Caco-2 (cell line): Measurements from ENCODE around the gene PLEKHH2. TPM values are rescaled to one million over a fixed set of nuclear protein-coding genes. Genes with fewer than 3 reads are reported as not detected.
"Not testable (repeated sequence)": the region's sequence is repeated elsewhere in the genome, so short reads cannot be mapped to it uniquely, and the experiment has no call there.

Experiments
- BruUV-seq: library from RNA; stranded (reverse); fragments of 400-500 nt; replicated peaks from 2 replicates; lab custom pipeline; 2021; lab: Mats Ljungman, UMichigan
- CTCF ChIA-PET: fragments of 300-600 bp; sonication (Branson Sonifier 250); formaldehyde crosslinking; loops from one replicate; lab custom pipeline; 2022; ENCODE audit warnings: antibody characterized with exemption; lab: Charles Lee
- POLR2A ChIA-PET: fragments of 300-600 bp; sonication (Branson Sonifier 250); formaldehyde crosslinking; loops from one replicate; lab custom pipeline; 2022; ENCODE audit warnings: antibody characterized with exemption; lab: Charles Lee
- DNase-seq, 2 experiments: peaks; one replicate each; pipeline versions ENCODE4 v3.0.0 to v3.0.0-alpha.2; 2020 to 2022
- H3K27me3 ChIP-seq: replicated peaks from 2 replicates; pipeline ENCODE4 v1.6.0; 2011; ENCODE audit warnings: low read length; ENCODE audit not compliant: control insufficient read depth, insufficient read depth
- H3K36me3 ChIP-seq: 2 replicates; pipeline ENCODE4 v1.5.1; 2011; ENCODE audit warnings: low read length; ENCODE audit not compliant: control insufficient read depth, insufficient read depth
- H3K4me1 ChIP-seq: fragments of 250-450 bp; sonication (Bioruptor Pico); 2 replicates; pipeline ENCODE4 v1.5.1; 2020; ENCODE audit warnings: mild to moderate bottlenecking
- H3K4me3 ChIP-seq: 2 replicates; pipeline ENCODE4 v1.5.1; 2011; ENCODE audit warnings: low read depth, mild to moderate bottlenecking, control low read depth, low read length
- H3K9me3 ChIP-seq: fragments of 250-450 bp; sonication (Bioruptor Pico); 2 replicates; pipeline ENCODE4 v1.5.1; 2020; ENCODE audit warnings: mild to moderate bottlenecking, moderate library complexity
- H3K27ac Mint-ChIP-seq: one replicate; pipeline ENCODE4 v1.8.0; 2022; ENCODE audit warnings: mixed read lengths; ENCODE audit not compliant: unreplicated experiment
- H3K27me3 Mint-ChIP-seq: one replicate; pipeline ENCODE4 v1.8.0; 2022; ENCODE audit warnings: mixed read lengths; ENCODE audit not compliant: insufficient read depth, unreplicated experiment
- H3K36me3 Mint-ChIP-seq: one replicate; pipeline ENCODE4 v1.8.0; 2022; ENCODE audit warnings: mild to moderate bottlenecking, mixed read lengths; ENCODE audit not compliant: insufficient read depth, unreplicated experiment
- H3K4me1 Mint-ChIP-seq: one replicate; pipeline ENCODE4 v1.8.0; 2022; ENCODE audit warnings: low read depth, mixed read lengths; ENCODE audit not compliant: unreplicated experiment
- H3K4me3 Mint-ChIP-seq: one replicate; pipeline ENCODE4 v1.8.0; 2022; ENCODE audit warnings: mild to moderate bottlenecking, moderate library complexity, mixed read lengths; ENCODE audit not compliant: unreplicated experiment
- H3K9me3 Mint-ChIP-seq: one replicate; pipeline ENCODE4 v1.8.0; 2022; ENCODE audit warnings: mixed read lengths; ENCODE audit not compliant: unreplicated experiment
- CTCF ChIP-seq, 2 experiments: fragments of 200-600 bp in 1 of 2; IDR thresholded peaks; 1 replicate in 1 of 2; 2 replicates in 1 of 2; pipeline versions ENCODE4 v1.5.1 to v1.8.0; 2011 to 2022; ENCODE audit warnings: antibody characterized with exemption in 1 of 2, control low read depth in 1 of 2, inconsistent platforms in 1 of 2, low read depth in 1 of 2, low read length in 1 of 2, mild to moderate bottlenecking in 1 of 2, moderate library complexity in 1 of 2; ENCODE audit not compliant: insufficient read depth in 1 of 2, severe bottlenecking in 1 of 2, unreplicated experiment in 1 of 2
- intact Hi-C: fragments of 100-400 bp; cut with micrococcal nuclease; formaldehyde crosslinking; loops from one replicate; pipeline ENCODE4 v1.10.0; 2022; ENCODE audit not compliant: unreplicated experiment
- total RNA-seq: library from RNA; stranded (reverse); gene quantifications from 2 replicates; pipeline ENCODE4 v1.2.3, GENCODE V29; 2022

The PLEKHH2 gene
- total RNA-seq, 1 experiment from 2014 or later: 1.5 TPM

GRCh38 chr2:43718530-43719124, 81.6 kb downstream of the PLEKHH2 start:
- Histone ChIP-seq H3K9me3 (no peaks in the 10 kb centered on the region), H3K36me3 (no peaks in the 10 kb centered on the region), H3K4me3 (no peak overlapping the region), H3K4me1 (no peaks in the 10 kb centered on the region), H3K27me3 (no peaks in the 10 kb centered on the region; the same call in 1 of the 2 replicates)
- H3K9me3 Mint-ChIP-seq: no peaks in the 10 kb centered on the region
- no peaks in the 10 kb centered on the region for H3K36me3 Mint-ChIP-seq
- H3K27ac Mint-ChIP-seq: no peak overlapping the region
- POLR2A ChIA-PET: no interaction called here
- no peak for DNase-seq
- H3K4me3 Mint-ChIP-seq: no peak overlapping the region
- no peaks in the 10 kb centered on the region for H3K4me1 Mint-ChIP-seq
- no TSS peak for BruUV-seq
- no peak for TF ChIP-seq CTCF (IDR thresholded peaks at IDR 0.05; ENCODE audit: insufficient read depth in 1 of 2, low read depth in 1 of 2, low read length in 1 of 2, severe bottlenecking in 1 of 2, unreplicated experiment in 1 of 2)
- CTCF ChIA-PET: no interaction called here
- intact Hi-C loops: no loop called here
- H3K27me3 Mint-ChIP-seq: peaks cover 10% of the 10 kb centered on the region

- H3K4me3 Mint-ChIP-seq: peak overlapping the region; percentile 71
- peak in 1 of 2 experiments; percentile 26 for DNase-seq
- no peaks in the 10 kb centered on the region for H3K9me3 Mint-ChIP-seq
- intact Hi-C loops: no loop called here
- no peaks in the 10 kb centered on the region for H3K36me3 ChIP-seq
- ChIA-PET CTCF (interaction anchor here (2.5 kb wide), 1 partner anchor 120 kb away, joined by 6 read pairs; no protein-coding TSS in a partner anchor), POLR2A (no interaction called here)
- peak overlapping the region; percentile 20; the same call in 1 of the 2 replicates for H3K4me3 ChIP-seq
- H3K36me3 Mint-ChIP-seq: no peaks in the 10 kb centered on the region
- no peak for TF ChIP-seq CTCF (IDR thresholded peaks at IDR 0.05; ENCODE audit: insufficient read depth in 1 of 2, low read depth in 1 of 2, low read length in 1 of 2, severe bottlenecking in 1 of 2, unreplicated experiment in 1 of 2)
- peak overlapping the region; percentile 52 for H3K27ac Mint-ChIP-seq
- no peaks in the 10 kb centered on the region for H3K27me3 Mint-ChIP-seq
- H3K9me3 ChIP-seq: no peaks in the 10 kb centered on the region
- H3K4me1 Mint-ChIP-seq: peaks cover 9% of the 10 kb centered on the region
- no peaks in the 10 kb centered on the region; the same call in 1 of the 2 replicates for H3K27me3 ChIP-seq
- BruUV-seq: no TSS peak
- peaks cover 21% of the 10 kb centered on the region for H3K4me1 ChIP-seq
These were observed 87.9 kb downstream of the PLEKHH2 start for GRCh38 chr2:43724728-43725526.

GRCh38 chr2:43725711-43726246, 88.7 kb downstream of the PLEKHH2 start:
- Histone ChIP-seq H3K36me3 (no peaks in the 10 kb centered on the region), H3K4me1 (peaks cover 21% of the 10 kb centered on the region), H3K27me3 (no peaks in the 10 kb centered on the region; the same call in 1 of the 2 replicates), H3K4me3 (no peak overlapping the region), H3K9me3 (no peaks in the 10 kb centered on the region)
- H3K27ac Mint-ChIP-seq: peak overlapping the region; percentile 52
- TF ChIP-seq CTCF (IDR thresholded peaks at IDR 0.05; ENCODE audit: insufficient read depth in 1 of 2, low read depth in 1 of 2, low read length in 1 of 2, severe bottlenecking in 1 of 2, unreplicated experiment in 1 of 2): no peak
- CTCF ChIA-PET: interaction anchor here (2.5 kb wide), 1 partner anchor 121 kb away, joined by 6 read pairs; no protein-coding TSS in a partner anchor
- BruUV-seq: no TSS peak
- no peaks in the 10 kb centered on the region for H3K9me3 Mint-ChIP-seq
- intact Hi-C loops: no loop called here
- peak overlapping the region; percentile 71 for H3K4me3 Mint-ChIP-seq
- no peaks in the 10 kb centered on the region for H3K27me3 Mint-ChIP-seq
- H3K36me3 Mint-ChIP-seq: no peaks in the 10 kb centered on the region
- H3K4me1 Mint-ChIP-seq: peaks cover 9% of the 10 kb centered on the region
- no peak for DNase-seq
- POLR2A ChIA-PET: no interaction called here

GRCh38 chr2:43726961-43727633, 90.0 kb downstream of the PLEKHH2 start:
- H3K4me3 Mint-ChIP-seq, BruUV-seq, H3K27ac Mint-ChIP-seq, H3K27me3 ChIP-seq, POLR2A ChIA-PET, H3K27me3 Mint-ChIP-seq, H3K4me1 Mint-ChIP-seq, H3K36me3 ChIP-seq, H3K4me3 ChIP-seq, H3K9me3 Mint-ChIP-seq, intact Hi-C loops, DNase-seq, H3K36me3 Mint-ChIP-seq, CTCF ChIA-PET, H3K9me3 ChIP-seq: not testable (repeated sequence)
- H3K4me1 ChIP-seq: peaks cover 21% of the 10 kb centered on the region
